Islet of Langerhans (tissue), 1 donor: ENCODE measurements around the gene MLLT1.

ENCODE experiments used
- FAIRE-seq: peaks from one replicate; lab custom pipeline; 2011; peaks lifted over from hg19 to GRCh38; lab: Jason Lieb, UNC

MLLT1 gene

GRCh38 chr19:6209680-6210079 lies 70.1 kb downstream of the MLLT1 start:
- FAIRE-seq, result no peak

GRCh38 chr19:6209233-6209632 lies 70.5 kb downstream of the MLLT1 start:
- FAIRE-seq, result no peak

GRCh38 chr19:6204866-6205723 lies 74.7 kb downstream of the MLLT1 start:
- FAIRE-seq, result no peak

GRCh38 chr19:6204212-6204611 lies 75.6 kb downstream of the MLLT1 start:
- FAIRE-seq, result no peak

GRCh38 chr19:6199240-6199994 lies 80.4 kb downstream of the MLLT1 start:
- peak; percentile 78 for FAIRE-seq

GRCh38 chr19:6198896-6199239 lies 80.9 kb downstream of the MLLT1 start:
- FAIRE-seq, result no peak

- FAIRE-seq, result no peak
These were observed 83.4 kb downstream of the MLLT1 start for GRCh38 chr19:6196361-6196760.

GRCh38 chr19:6188811-6189210 lies 91.0 kb downstream of the MLLT1 start:
- no peak for FAIRE-seq

GRCh38 chr19:6187374-6187773 lies 92.4 kb downstream of the MLLT1 start:
- FAIRE-seq, result no peak

- no peak for FAIRE-seq
These were observed 93.6 kb downstream of the MLLT1 start for GRCh38 chr19:6185835-6186834.

- FAIRE-seq, result no peak
These were observed 94.5 kb downstream of the MLLT1 start for GRCh38 chr19:6185093-6185834.

GRCh38 chr19:6181119-6181518 lies 98.7 kb downstream of the MLLT1 start:
- FAIRE-seq, result no peak

GRCh38 chr19:6173190-6173589 lies 106.6 kb downstream of the MLLT1 start:
- no peak for FAIRE-seq

GRCh38 chr19:6172074-6172863 lies 107.5 kb downstream of the MLLT1 start:
- no peak for FAIRE-seq

GRCh38 chr19:6167115-6167514 lies 112.7 kb downstream of the MLLT1 start:
- no peak for FAIRE-seq

GRCh38 chr19:6164906-6165531 lies 114.8 kb downstream of the MLLT1 start:
- FAIRE-seq, result no peak

GRCh38 chr19:6161271-6161850 lies 118.4 kb downstream of the MLLT1 start:
- no peak for FAIRE-seq
